ENCODE results near the gene YRDC. TPM values are rescaled to one million over a fixed set of nuclear protein-coding genes. Genes with fewer than 3 reads are reported as not detected.

YRDC gene
- total and polyA plus RNA-seq, 7 donors, result 3.4 to 36.0 (median 11.3) TPM

DNA sequence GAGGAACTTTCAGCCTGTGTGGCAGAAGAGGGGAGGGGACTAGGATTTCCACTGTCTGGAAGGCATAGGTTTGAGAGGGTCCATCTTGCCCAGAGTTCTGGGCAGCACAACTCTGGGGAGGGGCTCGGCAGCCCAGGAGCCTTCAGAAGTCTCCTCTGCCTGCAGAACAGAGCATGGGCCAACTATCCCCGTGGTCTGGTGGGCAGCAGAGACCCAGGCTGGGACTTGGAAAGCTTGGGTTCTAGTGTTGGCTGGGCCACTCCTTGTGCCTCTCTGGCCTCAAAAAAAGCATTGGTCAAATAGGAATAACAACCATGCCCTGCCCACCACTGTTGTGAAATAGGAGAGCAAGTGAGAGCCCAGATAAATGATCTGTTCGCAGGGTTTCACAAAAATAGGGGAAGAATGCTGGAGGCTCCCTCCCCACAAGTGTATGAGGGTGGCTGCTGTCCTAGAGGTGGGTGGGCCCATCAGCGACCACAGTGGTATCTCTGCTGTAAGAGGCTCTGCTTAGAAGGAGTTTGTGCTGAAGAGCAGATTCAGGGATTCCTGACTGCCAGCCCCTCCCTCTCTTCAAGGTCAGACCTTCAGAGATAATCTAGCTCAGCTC, 52.0 kb downstream of the YRDC start:
- peaks cover 2 to 64% (median 33%) of the 10 kb centered on the region in 3 donors for H3K27me3 ChIP-seq (ENCODE audit: insufficient read depth in 3 of 3, low read length in 2 of 3)
- WGBS, 3 donors, result 50 to 60% (median 58%) methylated on average over 4 of the region's 4 CpGs
- H3K9me3 ChIP-seq, result no peaks in the 10 kb centered on the region
- H3K4me1 ChIP-seq, result no peaks in the 10 kb centered on the region
- intact Hi-C loops (cut with DNase I), result no loop called here
- DNase-seq (no peak), ATAC-seq (no peak)
- TF ChIP-seq, protein P1, sequence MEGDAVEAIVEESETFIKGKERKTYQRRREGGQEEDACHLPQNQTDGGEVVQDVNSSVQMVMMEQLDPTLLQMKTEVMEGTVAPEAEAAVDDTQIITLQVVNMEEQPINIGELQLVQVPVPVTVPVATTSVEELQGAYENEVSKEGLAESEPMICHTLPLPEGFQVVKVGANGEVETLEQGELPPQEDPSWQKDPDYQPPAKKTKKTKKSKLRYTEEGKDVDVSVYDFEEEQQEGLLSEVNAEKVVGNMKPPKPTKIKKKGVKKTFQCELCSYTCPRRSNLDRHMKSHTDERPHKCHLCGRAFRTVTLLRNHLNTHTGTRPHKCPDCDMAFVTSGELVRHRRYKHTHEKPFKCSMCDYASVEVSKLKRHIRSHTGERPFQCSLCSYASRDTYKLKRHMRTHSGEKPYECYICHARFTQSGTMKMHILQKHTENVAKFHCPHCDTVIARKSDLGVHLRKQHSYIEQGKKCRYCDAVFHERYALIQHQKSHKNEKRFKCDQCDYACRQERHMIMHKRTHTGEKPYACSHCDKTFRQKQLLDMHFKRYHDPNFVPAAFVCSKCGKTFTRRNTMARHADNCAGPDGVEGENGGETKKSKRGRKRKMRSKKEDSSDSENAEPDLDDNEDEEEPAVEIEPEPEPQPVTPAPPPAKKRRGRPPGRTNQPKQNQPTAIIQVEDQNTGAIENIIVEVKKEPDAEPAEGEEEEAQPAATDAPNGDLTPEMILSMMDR (IDR thresholded peaks at IDR 0.05), result no peak
- no peak overlapping the region for H3K4me3 ChIP-seq
- no peak overlapping the region for H3K27ac ChIP-seq
- H3K36me3 ChIP-seq (ENCODE audit: insufficient read depth in 1 of 2, low read depth in 1 of 2), result no peaks in the 10 kb centered on the region

DNA sequence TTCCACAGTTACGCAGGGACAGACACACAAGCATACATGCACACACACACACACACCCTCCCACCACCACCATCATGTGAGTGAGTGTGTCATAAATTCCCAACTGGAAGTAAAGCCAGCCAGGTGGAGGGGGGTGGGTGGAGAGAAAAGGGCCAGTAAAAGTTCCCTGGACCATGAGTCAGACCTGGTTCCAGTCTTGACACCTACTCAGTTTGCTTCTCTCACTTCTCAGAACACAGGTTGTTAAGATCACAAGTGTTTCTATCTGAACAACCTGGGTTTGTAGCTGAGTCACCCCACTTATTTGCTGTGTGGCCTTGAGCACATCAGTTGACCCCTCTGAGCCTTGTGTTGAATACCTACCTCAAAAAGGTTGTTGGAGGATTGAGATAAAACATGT, 52.7 kb downstream of the YRDC start:
- intact Hi-C loops (cut with DNase I), result no loop called here
- H3K4me1 ChIP-seq, result no peaks in the 10 kb centered on the region
- TF ChIP-seq, protein P1 (IDR thresholded peaks at IDR 0.05), result no peak

DNA sequence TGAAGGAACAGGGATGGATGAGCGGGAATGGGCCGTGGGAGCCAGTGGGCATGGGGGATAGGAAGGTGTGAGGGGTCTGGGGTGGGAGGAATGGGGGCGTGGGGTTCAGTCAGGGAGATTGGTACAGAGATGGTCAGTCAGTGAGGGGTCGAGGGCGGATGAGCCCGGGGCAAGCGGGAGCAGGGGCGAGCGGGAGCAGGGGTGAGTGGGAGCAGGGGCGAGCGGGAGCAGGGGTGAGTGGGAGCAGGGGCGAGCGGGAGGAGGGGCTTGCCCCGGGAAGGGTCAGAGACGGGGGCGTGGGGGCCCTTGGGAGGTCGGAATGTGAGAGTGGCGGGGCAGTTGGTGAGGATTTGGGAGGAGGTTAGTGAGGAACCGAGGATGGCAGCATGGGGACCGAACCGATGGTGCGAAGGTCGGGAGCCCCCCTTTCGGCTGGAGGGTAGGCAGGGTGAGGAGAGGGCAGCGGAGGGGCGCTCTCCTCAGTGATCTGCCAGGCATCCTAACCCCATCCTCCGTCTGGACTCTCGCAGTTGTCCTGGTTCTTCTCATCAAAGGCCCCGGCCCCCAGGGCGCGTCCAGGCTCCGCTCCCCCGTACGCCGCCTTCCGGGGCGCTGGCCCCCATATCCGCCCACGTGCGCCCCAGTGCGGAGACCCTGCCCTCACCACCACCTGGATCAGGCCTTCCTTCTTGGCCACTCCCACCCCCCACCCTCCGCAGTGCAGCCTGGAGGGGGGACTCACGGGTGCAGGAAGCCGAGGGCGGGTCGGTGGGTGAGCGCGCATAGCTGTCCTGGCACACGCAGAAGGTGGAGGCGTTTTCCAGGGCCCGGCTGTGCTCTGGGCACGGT, 54.3 kb downstream of the YRDC start:
- Histone ChIP-seq H3K27ac (no peak overlapping the region), H3K36me3 (ENCODE audit: insufficient read depth in 1 of 2, low read depth in 1 of 2) (no peaks in the 10 kb centered on the region), H3K9me3 (no peaks in the 10 kb centered on the region), H3K27me3 (ENCODE audit: insufficient read depth in 3 of 3, low read length in 2 of 3) (peaks cover 0 to 67% (median 34%) of the 10 kb centered on the region in 3 donors), H3K4me3 (no peak overlapping the region), H3K4me1 (no peaks in the 10 kb centered on the region)
- intact Hi-C loops (cut with DNase I), result no loop called here
- DNase-seq (no peak), ATAC-seq (no peak)
- WGBS, 3 donors, result 4 to 6% (median 5%) methylated on average over 43 to 52 of the region's 52 CpGs
- TF ChIP-seq, protein P1 (IDR thresholded peaks at IDR 0.05), result no peak

More for the DNA sequence above, 52.7 kb downstream of the YRDC start:
- WGBS, 3 donors, result 31 to 81% (median 69%) methylated on average over 1 of the region's 1 CpG
- DNase-seq (no peak), ATAC-seq (no peak)
- Histone ChIP-seq H3K36me3 (ENCODE audit: insufficient read depth in 1 of 2, low read depth in 1 of 2) (no peaks in the 10 kb centered on the region), H3K4me3 (no peak overlapping the region), H3K27me3 (ENCODE audit: insufficient read depth in 3 of 3, low read length in 2 of 3) (peaks cover 2 to 71% (median 35%) of the 10 kb centered on the region in 3 donors), H3K9me3 (no peaks in the 10 kb centered on the region), H3K27ac (no peak overlapping the region)

Other genes with a start within 250 kb of the YRDC start
- 10 to 100 TPM; 29.6 to 52.3 (median 49.5) TPM for gene GNL2, start 212.3 kb downstream of the YRDC start, total RNA-seq
- 100 to 1,000 TPM in 1 of 3 donors, 10 to 100 TPM in 2; 48.2 to 104 (median 58.9) TPM for gene GNL2, start 212.3 kb downstream of the YRDC start, polyA plus RNA-seq
- gene RSPO1, start 173.3 kb downstream of the YRDC start, total RNA-seq, result not detected
- gene RSPO1, start 173.3 kb downstream of the YRDC start, polyA plus RNA-seq, result under 1 TPM in 1 of 3 donors, not detected in 2; 0.01 TPM
- gene CDCA8, start 115.7 kb downstream of the YRDC start, total RNA-seq, result under 1 TPM; 0.10 to 0.67 (median 0.14) TPM
- under 1 TPM; 0.23 to 0.78 (median 0.66) TPM for gene CDCA8, start 115.7 kb downstream of the YRDC start, polyA plus RNA-seq
- gene EPHA10, start 43.1 kb downstream of the YRDC start, total RNA-seq, result not detected
- under 1 TPM in 1 of 3 donors, not detected in 2; 0.05 TPM for gene EPHA10, start 43.1 kb downstream of the YRDC start, polyA plus RNA-seq
- 1 to 10 TPM; 2.1 to 3.4 (median 2.7) TPM for gene MANEAL, start 14.4 kb downstream of the YRDC start, total RNA-seq
- gene MANEAL, start 14.4 kb downstream of the YRDC start, polyA plus RNA-seq, result 1 to 10 TPM; 3.7 to 4.3 (median 4.0) TPM
- 10 to 100 TPM; 26.6 to 32.1 (median 28.1) TPM for gene C1orf122, start 418 bp downstream of the YRDC start, total RNA-seq
- gene C1orf122, start 418 bp downstream of the YRDC start, polyA plus RNA-seq, result 100 to 1,000 TPM in 1 of 3 donors, 10 to 100 TPM in 2; 52.2 to 109 (median 73.6) TPM
- 10 to 100 TPM; 13.3 to 18.8 (median 14.0) TPM for gene MTF1, start 51.4 kb upstream of the YRDC start, total RNA-seq
- gene MTF1, start 51.4 kb upstream of the YRDC start, polyA plus RNA-seq, result 10 to 100 TPM in 1 of 3 donors, 1 to 10 TPM in 2; 3.1 to 20.2 (median 6.0) TPM
- gene INPP5B, start 138.8 kb upstream of the YRDC start, total RNA-seq, result 10 to 100 TPM in 2 of 4 donors, 1 to 10 TPM in 2; 6.7 to 12.8 (median 9.3) TPM
- gene INPP5B, start 138.8 kb upstream of the YRDC start, polyA plus RNA-seq, result 1 to 10 TPM; 3.8 to 6.6 (median 4.5) TPM
- gene SF3A3, start 181.8 kb upstream of the YRDC start, total RNA-seq, result 10 to 100 TPM; 20.0 to 45.4 (median 35.0) TPM
- 10 to 100 TPM; 13.0 to 35.0 (median 30.0) TPM for gene SF3A3, start 181.8 kb upstream of the YRDC start, polyA plus RNA-seq
- gene FHL3, start 197.3 kb upstream of the YRDC start, total RNA-seq, result 1,000 to 10,000 TPM in 1 of 4 donors, 100 to 1,000 TPM in 3; 236 to 1,187 (median 448) TPM
- 100 to 1,000 TPM in 2 of 3 donors, 10 to 100 TPM in 1; 41.6 to 905 (median 582) TPM for gene FHL3, start 197.3 kb upstream of the YRDC start, polyA plus RNA-seq
- 100 to 1,000 TPM in 3 of 4 donors, 10 to 100 TPM in 1; 65.2 to 210 (median 131) TPM for gene UTP11, start 204.5 kb upstream of the YRDC start, total RNA-seq
- gene UTP11, start 204.5 kb upstream of the YRDC start, polyA plus RNA-seq, result 100 to 1,000 TPM in 2 of 3 donors, 10 to 100 TPM in 1; 91.7 to 253 (median 163) TPM
- gene POU3F1, start 238.6 kb upstream of the YRDC start, total RNA-seq, result under 1 TPM in 3 of 4 donors, not detected in 1; 0.12 to 0.38 (median 0.14) TPM
- gene POU3F1, start 238.6 kb upstream of the YRDC start, polyA plus RNA-seq, result under 1 TPM; 0.04 to 0.21 (median 0.07) TPM

All from psoas muscle (tissue), 8 donors.